Measurements from ENCODE around the gene SLC48A1.
A peak's percentile ranks its signal among the peaks of the same experiment; 100 is the strongest.

The SLC48A1 gene

DNA sequence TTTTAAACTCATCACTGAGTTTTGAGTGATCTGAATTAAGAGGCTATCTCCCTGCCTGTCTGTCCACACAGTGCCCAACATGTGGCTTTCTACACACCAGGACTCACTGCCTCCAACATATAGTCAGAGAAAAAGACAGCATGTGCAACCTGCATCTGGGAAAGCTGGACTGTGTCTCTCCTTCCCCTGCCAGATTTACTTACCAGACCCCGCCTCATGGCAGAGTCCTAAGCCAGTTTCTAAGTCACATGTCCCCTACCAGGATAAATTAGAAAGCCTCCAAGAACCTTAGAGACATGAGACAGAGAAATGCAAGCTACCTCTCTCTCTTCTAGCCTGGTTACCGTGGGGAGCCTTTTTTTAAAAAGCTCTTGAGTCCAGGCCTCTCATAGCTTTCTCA, 49.4 kb downstream of the SLC48A1 start:
- Mint-ChIP-seq H3K9me3 (ENCODE audit: low read depth) (no peaks in the 10 kb centered on the region), H3K4me3 (peak overlapping the region; percentile 18), H3K27ac (peak overlapping the region; percentile 90), H3K36me3 (peaks cover under 1% of the 10 kb centered on the region), H3K4me1 (ENCODE audit: low read depth) (peaks cover 80% of the 10 kb centered on the region), H3K27me3 (no peaks in the 10 kb centered on the region)

DNA sequence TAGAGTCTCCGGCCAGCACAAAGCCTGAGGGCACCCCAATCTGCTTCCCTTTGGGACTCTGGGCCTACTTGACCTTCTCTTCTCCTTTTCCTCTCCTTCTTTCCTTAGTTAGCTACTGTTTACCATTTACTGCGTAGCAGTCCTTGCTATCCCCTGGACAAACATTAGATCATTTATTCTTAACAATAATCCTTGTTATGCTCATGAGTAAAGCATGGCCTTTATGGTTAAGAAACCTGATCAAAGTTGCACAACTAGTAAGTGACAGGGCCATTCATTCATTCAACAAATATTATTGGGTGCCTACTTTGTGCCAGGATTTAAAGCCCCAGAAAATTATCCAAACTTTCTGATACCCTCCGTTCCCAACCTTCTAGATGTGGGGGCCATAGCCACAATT, 49.8 kb downstream of the SLC48A1 start:
- Mint-ChIP-seq H3K27ac (peak overlapping the region; percentile 90), H3K4me1 (ENCODE audit: low read depth) (peaks cover 76% of the 10 kb centered on the region), H3K4me3 (peak overlapping the region; percentile 48)

DNA sequence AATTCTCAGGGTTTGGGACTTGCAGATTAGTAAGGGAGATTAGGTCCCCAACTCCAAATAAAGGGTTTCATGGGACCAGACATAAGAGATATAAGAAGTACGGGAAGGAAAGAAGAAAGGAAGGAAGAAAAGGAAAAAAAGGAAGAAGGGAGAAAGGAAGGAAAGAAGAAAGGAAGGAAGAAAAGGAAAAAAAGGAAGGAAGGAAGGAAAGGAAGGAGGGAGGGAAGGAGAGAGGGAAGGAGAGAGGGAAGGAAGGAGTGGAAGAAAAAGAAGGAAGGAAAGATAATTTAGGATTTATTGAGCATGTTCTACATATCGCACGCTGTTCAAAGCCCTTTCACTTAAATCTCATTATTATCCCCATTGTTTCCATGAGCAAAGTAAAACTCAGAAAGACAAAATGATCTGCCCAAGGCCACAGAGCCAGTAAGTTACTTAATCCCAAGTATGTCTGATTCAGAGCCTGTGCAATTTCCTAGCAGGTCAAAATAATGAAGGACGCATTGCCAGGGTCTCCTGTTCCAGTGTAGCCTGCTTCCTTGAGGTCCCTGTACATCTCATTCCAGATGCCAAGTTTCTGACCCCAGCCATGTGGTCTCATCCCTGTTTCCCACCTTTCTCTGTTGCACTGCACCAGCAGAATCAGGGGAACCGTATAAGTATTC, 50.5 kb downstream of the SLC48A1 start:
- Mint-ChIP-seq H3K27ac (peak overlapping the region; percentile 90), H3K4me3 (peak overlapping the region; percentile 61), H3K36me3 (no peaks in the 10 kb centered on the region), H3K9me3 (ENCODE audit: low read depth) (no peaks in the 10 kb centered on the region), H3K4me1 (ENCODE audit: low read depth) (peaks cover 78% of the 10 kb centered on the region), H3K27me3 (no peaks in the 10 kb centered on the region)

More for the DNA sequence above, 49.8 kb downstream of the SLC48A1 start:
- Mint-ChIP-seq H3K36me3 (no peaks in the 10 kb centered on the region), H3K9me3 (ENCODE audit: low read depth) (no peaks in the 10 kb centered on the region), H3K27me3 (no peaks in the 10 kb centered on the region)

DNA sequence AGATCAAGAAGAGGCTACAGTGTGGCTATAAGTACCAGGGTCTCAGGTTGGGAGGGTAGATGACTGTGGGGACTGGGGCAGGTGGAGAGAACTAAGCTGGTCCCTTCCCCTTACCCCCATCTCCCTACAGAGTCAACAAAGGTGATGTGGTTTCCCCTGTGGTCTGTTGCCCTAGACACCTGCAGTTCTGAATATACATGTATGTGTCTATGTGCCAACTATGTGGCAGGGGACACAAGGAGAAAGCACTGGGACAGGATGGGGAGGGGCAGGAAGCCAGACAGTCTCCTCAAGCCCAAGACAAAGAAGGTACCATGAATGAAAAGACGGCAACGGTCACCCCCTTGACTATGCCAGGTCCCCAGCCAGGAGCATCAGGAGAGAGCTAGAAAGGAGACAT, 51.2 kb downstream of the SLC48A1 start:
- Mint-ChIP-seq H3K27ac (peak overlapping the region; percentile 90), H3K4me1 (ENCODE audit: low read depth) (peaks cover 84% of the 10 kb centered on the region), H3K4me3 (peak overlapping the region; percentile 61), H3K27me3 (no peaks in the 10 kb centered on the region), H3K9me3 (ENCODE audit: low read depth) (no peaks in the 10 kb centered on the region), H3K36me3 (no peaks in the 10 kb centered on the region)

DNA sequence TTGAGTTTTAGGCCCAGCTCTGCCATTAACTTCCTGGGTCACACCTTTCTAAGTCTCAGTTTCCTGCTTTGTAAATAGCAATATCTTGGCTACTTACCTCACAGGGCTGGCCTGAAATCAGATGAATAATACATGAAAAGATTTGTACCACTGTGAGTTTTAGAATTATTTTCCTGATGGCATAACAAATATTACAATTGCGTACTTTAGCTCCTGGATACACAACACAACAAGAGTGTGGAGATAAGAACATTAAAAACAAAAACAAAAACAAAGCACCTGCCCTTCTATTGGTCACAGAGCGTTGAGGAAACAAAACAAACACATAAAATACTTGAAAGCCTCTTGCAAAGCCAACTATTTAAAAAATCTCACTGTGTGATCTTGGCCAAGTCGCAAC, 51.6 kb downstream of the SLC48A1 start:
- H3K9me3 Mint-ChIP-seq (ENCODE audit: low read depth): no peaks in the 10 kb centered on the region
- peak overlapping the region; percentile 61 for H3K4me3 Mint-ChIP-seq
- H3K4me1 Mint-ChIP-seq (ENCODE audit: low read depth): peaks cover 88% of the 10 kb centered on the region
- H3K36me3 Mint-ChIP-seq: no peaks in the 10 kb centered on the region
- H3K27me3 Mint-ChIP-seq: no peaks in the 10 kb centered on the region
- peak overlapping the region; percentile 90 for H3K27ac Mint-ChIP-seq

DNA sequence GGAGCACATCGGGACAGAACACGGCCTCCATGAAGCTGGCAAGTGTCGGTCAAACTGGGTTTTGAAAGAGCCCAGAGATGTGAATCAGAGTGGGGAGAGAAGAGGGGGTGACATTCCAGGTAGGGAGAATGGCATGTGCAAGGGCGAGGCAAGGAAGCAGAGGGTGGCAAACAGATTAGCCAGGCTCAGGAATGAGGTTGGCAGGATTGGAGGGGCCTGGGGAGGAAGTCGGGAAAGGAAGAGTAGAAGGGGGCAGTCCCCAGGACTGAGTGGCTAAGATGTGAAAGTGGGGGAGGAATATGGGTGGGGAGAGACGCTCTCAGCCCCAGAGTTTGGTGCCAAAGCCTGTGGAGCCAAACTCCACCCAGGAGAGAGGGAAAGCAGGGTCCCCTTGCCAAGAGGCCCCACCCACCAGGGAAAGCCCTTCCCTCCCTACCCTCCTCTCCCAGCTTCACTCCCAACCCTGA, 52.2 kb downstream of the SLC48A1 start:
- H3K27ac Mint-ChIP-seq: peak overlapping the region; percentile 90
- H3K4me1 Mint-ChIP-seq (ENCODE audit: low read depth): peaks cover 89% of the 10 kb centered on the region
- H3K27me3 Mint-ChIP-seq: no peaks in the 10 kb centered on the region
- peak overlapping the region; percentile 61 for H3K4me3 Mint-ChIP-seq
- no peaks in the 10 kb centered on the region for H3K36me3 Mint-ChIP-seq
- no peaks in the 10 kb centered on the region for H3K9me3 Mint-ChIP-seq (ENCODE audit: low read depth)

DNA sequence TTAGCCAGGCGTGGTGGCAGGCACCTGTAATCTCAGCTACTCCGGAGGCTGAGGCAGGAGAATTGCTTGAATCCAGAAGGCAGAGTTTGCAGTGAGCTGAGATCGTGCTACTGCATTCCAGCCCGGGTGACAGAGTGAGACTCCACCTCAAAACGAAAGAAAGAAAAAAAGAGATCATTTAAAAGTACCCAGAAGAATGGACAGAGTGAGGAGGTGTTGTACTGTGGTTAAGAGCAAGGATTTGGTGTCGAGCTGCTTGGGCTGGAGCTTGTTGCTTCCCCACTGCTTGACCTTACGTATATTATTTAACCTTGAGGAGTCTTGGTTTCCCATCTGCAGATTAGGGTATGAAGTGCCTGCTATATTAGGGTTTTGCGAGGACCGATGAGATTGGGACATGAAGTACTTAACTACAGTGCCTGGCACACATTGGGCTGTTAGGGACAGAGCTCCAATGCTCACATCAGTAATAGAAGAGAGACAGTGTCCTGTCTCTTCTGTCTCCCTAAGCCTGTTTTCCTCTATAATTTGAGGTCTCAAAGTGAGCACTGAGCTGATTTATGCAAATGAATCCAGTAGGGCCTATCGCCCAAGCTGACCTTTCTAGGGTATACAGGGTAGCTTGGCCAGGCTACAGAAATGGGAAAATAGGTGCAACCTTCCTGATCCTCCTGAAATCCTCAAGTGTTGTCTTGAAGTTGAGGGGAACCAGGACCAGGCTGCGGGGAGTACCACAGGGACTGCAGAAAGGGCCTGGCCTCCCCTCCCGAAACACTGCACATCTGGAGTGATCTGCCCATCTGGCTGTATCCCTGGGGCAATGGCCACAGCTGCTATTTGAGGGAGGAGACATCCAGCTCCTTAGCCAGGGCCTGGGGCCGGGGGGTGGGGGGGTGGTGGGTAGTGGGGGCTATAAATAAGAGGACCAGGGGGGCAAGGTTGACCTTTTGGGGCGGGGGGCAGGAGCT, 55.3 kb downstream of the SLC48A1 start:
- Mint-ChIP-seq H3K4me1 (ENCODE audit: low read depth) (peaks cover 88% of the 10 kb centered on the region), H3K27ac (peak overlapping the region; percentile 79), H3K27me3 (no peaks in the 10 kb centered on the region), H3K36me3 (no peaks in the 10 kb centered on the region), H3K4me3 (peak overlapping the region; percentile 7), H3K9me3 (ENCODE audit: low read depth) (no peaks in the 10 kb centered on the region)

DNA sequence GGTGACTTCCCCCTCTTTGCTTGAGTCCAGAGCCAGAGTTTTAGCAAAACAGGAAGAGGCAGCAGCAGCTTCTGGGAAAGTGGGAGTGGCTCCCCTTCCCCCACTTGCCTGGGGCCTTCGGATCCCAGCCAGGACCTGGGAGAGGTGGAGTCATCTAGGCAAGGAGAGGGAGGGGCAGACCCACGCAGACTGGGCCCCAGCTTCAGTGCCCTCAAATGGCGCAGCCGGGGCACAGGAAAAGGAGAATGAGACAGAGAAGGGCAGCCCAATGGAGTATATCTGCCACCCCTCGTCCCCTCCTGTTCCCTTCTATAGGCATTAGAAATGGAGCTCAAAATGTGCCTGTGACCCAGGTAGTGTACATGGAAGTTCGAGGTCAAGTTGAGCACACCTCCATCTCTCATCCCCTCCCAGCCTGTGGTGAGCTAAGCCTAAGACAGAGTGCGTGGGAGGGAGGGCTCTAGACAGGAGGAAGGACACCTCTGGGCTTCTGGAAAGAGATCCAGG, 56.0 kb downstream of the SLC48A1 start:
- Mint-ChIP-seq H3K4me3 (no peak overlapping the region), H3K9me3 (ENCODE audit: low read depth) (no peaks in the 10 kb centered on the region), H3K27me3 (no peaks in the 10 kb centered on the region), H3K4me1 (ENCODE audit: low read depth) (peaks cover 88% of the 10 kb centered on the region), H3K27ac (peak overlapping the region; percentile 75), H3K36me3 (no peaks in the 10 kb centered on the region)

DNA sequence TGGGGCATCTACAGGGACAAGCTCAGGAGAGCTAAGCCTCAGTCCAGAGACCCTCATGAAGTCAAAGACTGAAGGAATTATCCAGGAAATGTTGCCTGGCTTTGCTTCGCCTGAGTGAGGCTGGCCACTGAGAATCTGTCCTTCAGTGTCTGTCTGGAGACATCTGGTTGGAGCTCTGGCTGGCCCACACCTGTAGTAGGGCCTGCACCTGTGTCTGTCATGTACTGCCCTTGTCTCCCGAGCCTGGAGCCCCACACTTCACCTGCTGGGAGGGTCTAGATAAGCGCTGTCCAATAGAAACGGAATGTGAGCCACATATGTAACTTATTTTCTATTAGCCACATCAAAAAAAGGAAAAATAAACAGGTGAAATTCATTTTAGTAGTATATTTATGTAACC, 56.5 kb downstream of the SLC48A1 start:
- Mint-ChIP-seq H3K27ac (peak overlapping the region; percentile 75), H3K4me3 (peak overlapping the region; percentile 10), H3K27me3 (no peaks in the 10 kb centered on the region), H3K4me1 (ENCODE audit: low read depth) (peaks cover 88% of the 10 kb centered on the region), H3K36me3 (no peaks in the 10 kb centered on the region), H3K9me3 (ENCODE audit: low read depth) (no peaks in the 10 kb centered on the region)
